Lung (tissue), 12 donors: ENCODE data around the gene PARVA. TPM values are rescaled to one million over a fixed set of nuclear protein-coding genes. Genes with fewer than 3 reads are reported as not detected.

Experiments used
- ATAC-seq: fragments of 200-7000 bp; cut with Tn5 transposase; one replicate; pipeline ENCODE4 v1.9.1; 2020; ENCODE audit warnings: moderate number of reproducible peaks; ENCODE audit not compliant: insufficient read depth, low FRiP score
- DNase-seq, 3 donors: peaks; one replicate each; pipeline ENCODE4 v3.0.0-alpha.2; 2013 to 2017
- H3K27ac ChIP-seq, 2 donors: one replicate each; pipeline ENCODE4 v1.5.1; 2013; ENCODE audit warnings: mild to moderate bottlenecking in 2 of 2, moderate library complexity in 2 of 2, control low read depth in 1 of 2, inconsistent platforms in 1 of 2, low read depth in 1 of 2, low read length in 1 of 2
- H3K27me3 ChIP-seq, 3 donors: one replicate each; pipeline ENCODE4 v1.5.1; 2013; ENCODE audit warnings: low read length in 2 of 3; ENCODE audit not compliant: control insufficient read depth in 3 of 3, insufficient read depth in 3 of 3
- H3K36me3 ChIP-seq, 4 donors: one replicate each; pipeline ENCODE4 v1.5.1; 2013; ENCODE audit warnings: low read length in 4 of 4, mild to moderate bottlenecking in 1 of 4, moderate library complexity in 1 of 4; ENCODE audit not compliant: control insufficient read depth in 4 of 4, insufficient read depth in 4 of 4
- H3K4me1 ChIP-seq, 5 donors: one replicate each; pipeline ENCODE4 v1.5.1; 2013; ENCODE audit warnings: low read length in 5 of 5, mild to moderate bottlenecking in 2 of 5, moderate library complexity in 1 of 5; ENCODE audit not compliant: control insufficient read depth in 5 of 5, insufficient read depth in 5 of 5
- H3K4me3 ChIP-seq: one replicate; pipeline ENCODE4 v1.5.1; 2013; ENCODE audit warnings: mild to moderate bottlenecking, control low read depth, moderate library complexity
- H3K9ac ChIP-seq, 2 donors: one replicate each; pipeline ENCODE4 v1.5.1; 2013; ENCODE audit warnings: low read length in 2 of 2, control low read depth in 1 of 2; ENCODE audit not compliant: insufficient read depth in 1 of 2
- H3K9me3 ChIP-seq, 4 donors: one replicate each; pipeline ENCODE4 v1.5.1; 2013; ENCODE audit warnings: low read length in 3 of 4, mild to moderate bottlenecking in 1 of 4, moderate library complexity in 1 of 4; ENCODE audit not compliant: control insufficient read depth in 4 of 4, insufficient read depth in 3 of 4
- CTCF ChIP-seq: IDR thresholded peaks from 2 replicates; pipeline ENCODE4 v1.5.1; 2012; ENCODE audit warnings: mild to moderate bottlenecking; ENCODE audit errors: control extremely low read depth, extremely low read depth
- WGBS, 2 donors: extraction: QIAGEN DNeasy Blood & Tissue Kit; methylation state at CpG; one replicate each; pipeline ENCODE4 v1.1.7; 2013; 5-methylcytosine and 5-hydroxymethylcytosine counted together
- polyA plus RNA-seq, 2 donors: library from polyadenylated mRNA; stranded (reverse); fragments of 200-250 nt; gene quantifications; one replicate each; pipeline ENCODE4 v1.2.1, GENCODE V29; 2013
- total RNA-seq, 2 donors: library from RNA; depleted of rRNA in 1 of 2; stranded (reverse); fragments of >200 nt in 1 of 2; gene quantifications; one replicate each; pipeline ENCODE4 v1.2.1, GENCODE V29; 2014 to 2021
- donor health status: control.
- donor health status: control.
- donor health status: Bipolar disorder and iron deficiency.
- donor health status: healthy.
- donor health status: DM: yes; HTN: yes; CAD: no.

The PARVA gene
- total and polyA plus RNA-seq, 4 donors = 19.9 to 71.6 (median 36.2) TPM

- no peak for ATAC-seq
These were observed 106.2 kb downstream of the PARVA start for GRCh38 chr11:12483604-12484003.

GRCh38 chr11:12485328-12485727 lies 108.0 kb downstream of the PARVA start:
- H3K4me3 ChIP-seq = no peak overlapping the region
- peaks cover 0 to 4% (median 0%) of the 10 kb centered on the region in 5 donors for H3K4me1 ChIP-seq
- no peak overlapping the region for H3K9ac ChIP-seq
- 68 to 75% methylated on average over 1 of the region's 1 CpG for WGBS, 2 donors
- H3K9me3 ChIP-seq = peaks cover 0 to 3% (median 2%) of the 10 kb centered on the region in 4 donors
- H3K27me3 ChIP-seq = no peaks in the 10 kb centered on the region
- peaks cover 4 to 30% (median 17%) of the 10 kb centered on the region in 4 donors for H3K36me3 ChIP-seq
- ATAC-seq (no peak), DNase-seq (no peak)
- no peak overlapping the region for H3K27ac ChIP-seq
- TF ChIP-seq CTCF = no peak

More at GRCh38 chr11:12483604-12484003, 106.2 kb downstream of the PARVA start:
- no peak for DNase-seq
- H3K9ac ChIP-seq = no peak overlapping the region
- H3K4me3 ChIP-seq = no peak overlapping the region
- peaks cover 0 to 4% (median 0%) of the 10 kb centered on the region in 5 donors for H3K4me1 ChIP-seq
- TF ChIP-seq CTCF = no peak
- WGBS, 2 donors = 79 to 81% methylated on average over 5 of the region's 5 CpGs
- H3K9me3 ChIP-seq = peaks cover 0 to 3% (median 0%) of the 10 kb centered on the region in 4 donors
- no peaks in the 10 kb centered on the region for H3K27me3 ChIP-seq
- peaks cover 4 to 29% (median 16%) of the 10 kb centered on the region in 4 donors for H3K36me3 ChIP-seq
- no peak overlapping the region for H3K27ac ChIP-seq

GRCh38 chr11:12489246-12489772 lies 111.9 kb downstream of the PARVA start:
- H3K4me3 ChIP-seq = no peak overlapping the region
- ATAC-seq = no peak
- no peak for TF ChIP-seq CTCF
- H3K36me3 ChIP-seq = peaks cover 0 to 25% (median 15%) of the 10 kb centered on the region in 4 donors
- no peak overlapping the region for H3K27ac ChIP-seq
- H3K4me1 ChIP-seq = no peaks in the 10 kb centered on the region
- WGBS, 2 donors = 89 to 94% methylated on average over 1 of the region's 1 CpG
- H3K27me3 ChIP-seq = no peaks in the 10 kb centered on the region
- H3K9ac ChIP-seq = no peak overlapping the region
- H3K9me3 ChIP-seq = peaks cover 0 to 3% (median 1%) of the 10 kb centered on the region in 4 donors
- no peak for DNase-seq

- Histone ChIP-seq H3K9ac (no peak overlapping the region), H3K9me3 (peaks cover 0 to 3% (median 0%) of the 10 kb centered on the region in 4 donors), H3K27ac (peak overlapping the region in 1 of 2 donors; percentile 21), H3K4me3 (no peak overlapping the region), H3K4me1 (peaks cover 0 to 10% (median 0%) of the 10 kb centered on the region in 5 donors), H3K36me3 (peaks cover 5 to 19% (median 13%) of the 10 kb centered on the region in 4 donors), H3K27me3 (no peaks in the 10 kb centered on the region)
- no peak for TF ChIP-seq CTCF
- ATAC-seq (no peak), DNase-seq (no peak)
These were observed 117.3 kb downstream of the PARVA start for GRCh38 chr11:12494699-12495098.
